Endothelial cell of umbilical vein (primary cell): ENCODE results near the gene PPP3CA. TPM values are rescaled to one million over a fixed set of nuclear protein-coding genes. Genes with fewer than 3 reads are reported as not detected.

Experiments used
- BruUV-seq: library from RNA; stranded (reverse); fragments of 400-500 nt; replicated peaks from 2 replicates; lab custom pipeline; 2021; lab: Mats Ljungman, UMichigan
- CTCF ChIA-PET: fragments of 300-600, 350-600 bp; sonication (Branson Sonifier 250); formaldehyde crosslinking; loops from one replicate; lab custom pipeline; 2021; ENCODE audit warnings: antibody characterized with exemption, inconsistent platforms; lab: Charles Lee
- POLR2A ChIA-PET: fragments of 300-600, 350-600 bp; sonication (Branson Sonifier 250); formaldehyde crosslinking; loops from one replicate; lab custom pipeline; 2021; ENCODE audit warnings: antibody characterized with exemption, inconsistent platforms; lab: Charles Lee
- DNase-seq: peaks from one replicate; pipeline ENCODE4 v3.0.0-alpha.2; 2011; ENCODE audit warnings: low read depth, low spot score
- FAIRE-seq: peaks from 2 replicates; lab custom pipeline; 2011; peaks lifted over from hg19 to GRCh38; lab: Jason Lieb, UNC
- H2AFZ ChIP-seq: 2 replicates; pipeline ENCODE4 v1.6.0; 2012; ENCODE audit warnings: low read depth, low read length, control low read depth, inconsistent platforms
- H3K27ac ChIP-seq: 2 replicates; pipeline ENCODE4 v1.5.1; 2011; ENCODE audit warnings: low read depth, mild to moderate bottlenecking, control low read depth, low read length, moderate library complexity; ENCODE audit not compliant: insufficient read depth
- H3K27me3 ChIP-seq, 2 experiments: 2 replicates each; pipeline versions ENCODE4 v1.6.0 to v1.6.1; 2011; ENCODE audit warnings: low read length in 2 of 2, mixed read lengths in 1 of 2; ENCODE audit not compliant: control insufficient read depth in 2 of 2, insufficient read depth in 2 of 2
- H3K36me3 ChIP-seq, 2 experiments: 2 replicates in 1 of 2; 3 replicates in 1 of 2; pipeline ENCODE4 v1.5.1; 2011; ENCODE audit warnings: low read length in 2 of 2, mild to moderate bottlenecking in 1 of 2, moderate library complexity in 1 of 2; ENCODE audit not compliant: control insufficient read depth in 2 of 2, insufficient read depth in 2 of 2; ENCODE audit errors: extremely low read depth in 1 of 2
- H3K4me1 ChIP-seq: 3 replicates; pipeline ENCODE4 v1.5.1; 2011; ENCODE audit warnings: mild to moderate bottlenecking, low read length; ENCODE audit not compliant: control insufficient read depth, insufficient read depth; ENCODE audit errors: extremely low read depth
- H3K4me2 ChIP-seq: 2 replicates; pipeline ENCODE4 v1.6.1; 2011; ENCODE audit warnings: low read length, control low read depth, mixed read lengths; ENCODE audit not compliant: insufficient read depth
- H3K4me3 ChIP-seq, 3 experiments: fragments of 200-600 bp in 1 of 3; sonication (generic), shearing (Covaris generic) in 1 of 3; replicated peaks in 1 of 3; 2 replicates each; pipeline ENCODE4 v1.5.1; 2011 to 2016; ENCODE audit warnings: control low read depth in 3 of 3, low read length in 3 of 3, mild to moderate bottlenecking in 2 of 3, inconsistent platforms in 1 of 3, low read depth in 1 of 3, moderate library complexity in 1 of 3; ENCODE audit not compliant: insufficient read depth in 1 of 3
- H3K79me2 ChIP-seq: 2 replicates; pipeline ENCODE4 v1.6.0; 2012; ENCODE audit warnings: low read length, inconsistent platforms; ENCODE audit not compliant: control insufficient read depth, insufficient read depth
- H3K9ac ChIP-seq: replicated peaks from 2 replicates; pipeline ENCODE3; 2011; ENCODE audit warnings: low read length, control low read depth; ENCODE audit not compliant: insufficient read depth; ENCODE audit errors: extremely low read depth
- H3K9me1 ChIP-seq: replicated peaks from 3 replicates; pipeline ENCODE4 v1.6.0; 2011; ENCODE audit warnings: mild to moderate bottlenecking, low read length; ENCODE audit not compliant: control insufficient read depth, insufficient read depth; ENCODE audit errors: extremely low read depth
- H3K9me3 ChIP-seq: replicated peaks from 2 replicates; pipeline ENCODE4 v1.5.1; 2012; ENCODE audit warnings: low read length, inconsistent platforms; ENCODE audit not compliant: control insufficient read depth, insufficient read depth
- H4K20me1 ChIP-seq: replicated peaks from 2 replicates; pipeline ENCODE3; 2011; ENCODE audit warnings: mild to moderate bottlenecking, low read length; ENCODE audit not compliant: control insufficient read depth, insufficient read depth; ENCODE audit errors: extremely low read depth
- CTCF ChIP-seq, 2 donors: IDR thresholded peaks; 1 replicate in 1 of 2; 2 replicates in 1 of 2; pipeline ENCODE4 v1.5.1; 2011; ENCODE audit warnings: low read length in 2 of 2, mild to moderate bottlenecking in 2 of 2, moderate library complexity in 2 of 2, control low read depth in 1 of 2, inconsistent platforms in 1 of 2, low read depth in 1 of 2; ENCODE audit not compliant: insufficient read depth in 1 of 2; ENCODE audit errors: extremely low read depth in 1 of 2
- EZH2 ChIP-seq: IDR thresholded peaks from 2 replicates; pipeline ENCODE4 v1.6.1; 2012; ENCODE audit warnings: borderline replicate concordance, low read depth, mild to moderate bottlenecking, moderate library complexity, low read length, inconsistent platforms; ENCODE audit not compliant: severe bottlenecking
- FOS ChIP-seq: IDR thresholded peaks from 2 replicates; pipeline ENCODE4 v1.6.1; 2011; ENCODE audit warnings: mild to moderate bottlenecking, low read length, moderate library complexity, borderline replicate concordance; ENCODE audit not compliant: insufficient read depth
- GATA2 ChIP-seq: IDR thresholded peaks from 2 replicates; pipeline ENCODE4 v1.7.0; 2011; ENCODE audit warnings: low read depth, mild to moderate bottlenecking, moderate library complexity, mixed read lengths, low read length; ENCODE audit not compliant: insufficient read length, insufficient read depth
- JUN ChIP-seq: IDR thresholded peaks from 2 replicates; pipeline ENCODE4 v1.6.1; 2011; ENCODE audit warnings: borderline replicate concordance, low read depth; ENCODE audit not compliant: insufficient read length, insufficient read depth
- MAX ChIP-seq: IDR thresholded peaks from 2 replicates; pipeline ENCODE4 v1.6.1; 2011; ENCODE audit not compliant: insufficient read depth, insufficient read length
- MYC ChIP-seq: IDR thresholded peaks from one replicate; pipeline ENCODE4 v1.6.1; 2011; ENCODE audit warnings: mild to moderate bottlenecking, low read depth, low read length
- POLR2A ChIP-seq: IDR thresholded peaks from 2 replicates; pipeline ENCODE4 v1.6.1; 2012; ENCODE audit warnings: low read depth, mild to moderate bottlenecking, control low read depth, low read length
- POLR2AphosphoS5 ChIP-seq: IDR thresholded peaks from 2 replicates; pipeline ENCODE4 v1.6.1; 2012; ENCODE audit warnings: low read depth, mild to moderate bottlenecking, control low read depth, low read length, moderate library complexity; ENCODE audit not compliant: insufficient read depth
- dilution Hi-C: fragments of 300-500 bp; cut with MboI; formaldehyde crosslinking; loops from one replicate; pipeline ENCODE4 v1.15.0; 2019; ENCODE audit warnings: low sequenced_read_pairs; ENCODE audit not compliant: extremely low pct_ligation_motif_present
- intact Hi-C: fragments of 100-400 bp; cut with micrococcal nuclease; formaldehyde crosslinking; loops from one replicate; pipeline ENCODE4 v1.10.0; 2022
- polyA plus RNA-seq, 4 experiments: library from polyadenylated mRNA; depleted of rRNA in 3 of 4; stranded (reverse) in 3 of 4; unstranded in 1 of 4; fragments of >200 nt; gene quantifications; 2 replicates each; pipeline versions ENCODE4 v1.2.1 to v1.2.3, GENCODE V29; 2011 to 2012; ENCODE audit warnings: missing spikeins in 1 of 4
- total RNA-seq: library from RNA; stranded (reverse); gene quantifications from 2 replicates; pipeline ENCODE4 v1.2.3, GENCODE V29; 2021

The PPP3CA gene
- total and polyA plus RNA-seq, 2 donors (not counting 3 experiments of a cell fraction or from before 2014, with no cell fraction given), result 7.0 to 43.3 TPM

- H3K4me3 ChIP-seq, result no peak overlapping the region
- H3K4me1 ChIP-seq, result no peaks in the 10 kb centered on the region
- FAIRE-seq (no peak), DNase-seq (no peak)
- POLR2A ChIA-PET, result no interaction called here
- CTCF ChIA-PET, result no interaction called here
- H3K4me2 ChIP-seq, result no peak overlapping the region
- BruUV-seq, result no TSS peak
- H3K27ac ChIP-seq, result no peak overlapping the region
- intact Hi-C loops, result no loop called here
- H3K9ac ChIP-seq, result no peak overlapping the region
- H3K79me2 ChIP-seq, result no peaks in the 10 kb centered on the region
- H4K20me1 ChIP-seq, result no peaks in the 10 kb centered on the region
- H3K36me3 ChIP-seq, result no peaks in the 10 kb centered on the region
- no peak for TF ChIP-seq MYC
- no peak for TF ChIP-seq GATA2
- TF ChIP-seq MAX, result no peak
- no peak for TF ChIP-seq JUN
- TF ChIP-seq POLR2A, result no peak
- TF ChIP-seq FOS, result no peak
- TF ChIP-seq EZH2, result no peak
- no peak for TF ChIP-seq POLR2AphosphoS5
- no peak for TF ChIP-seq CTCF (IDR thresholded peaks at IDR 0.05; ENCODE audit: extremely low read depth in 1 of 2, insufficient read depth in 1 of 2, low read depth in 1 of 2, low read length in 2 of 2)
- no peaks in the 10 kb centered on the region for H3K27me3 ChIP-seq
- no peaks in the 10 kb centered on the region for H3K9me1 ChIP-seq
- no peaks in the 10 kb centered on the region for H3K9me3 ChIP-seq
- dilution Hi-C loops, result no loop called here
- H2AFZ ChIP-seq, result no peak overlapping the region
Measured at GRCh38 chr4:101068115-101068514, 279.2 kb downstream of the PPP3CA start.
